Body of pancreas (tissue), 4 donors: ENCODE results near the gene GAREM1. TPM values are rescaled to one million over a fixed set of nuclear protein-coding genes. Genes with fewer than 3 reads are reported as not detected.

Experiments used
- ATAC-seq: fragments of 150-250 bp; one replicate; pipeline ENCODE4 v1.9.1; 2016
- DNase-seq, 4 donors: peaks; one replicate each; pipeline ENCODE4 v3.0.0-alpha.2; 2019
- H3K27ac ChIP-seq, 4 donors: fragments of 200-600 bp; sonication (generic); 1 replicate in 3 of 4; 2 replicates in 1 of 4; pipeline versions ENCODE4 v1.5.1 to v1.6.1; 2016 to 2019; ENCODE audit warnings: mild to moderate bottlenecking in 1 of 4, mixed read lengths in 1 of 4, moderate library complexity in 1 of 4
- H3K27me3 ChIP-seq, 2 donors: fragments of 200-600 bp; sonication (generic); one replicate each; pipeline ENCODE4 v1.6.0; 2016; ENCODE audit warnings: mild to moderate bottlenecking in 1 of 2
- H3K36me3 ChIP-seq, 2 donors: fragments of 200-600 bp; sonication (generic); replicated peaks in 1 of 2; 2 replicates each; pipeline ENCODE4 v1.5.1; 2016; ENCODE audit warnings: low read depth in 2 of 2; ENCODE audit not compliant: insufficient read depth in 1 of 2
- H3K4me1 ChIP-seq: fragments of 200-600 bp; sonication (generic); one replicate; pipeline ENCODE4 v1.6.0; 2016
- H3K4me3 ChIP-seq, 2 donors: fragments of 200-600 bp; sonication (generic); 1 replicate in 1 of 2; 2 replicates in 1 of 2; pipeline ENCODE4 v1.5.1; 2016 to 2019
- H3K9me3 ChIP-seq, 3 donors: fragments of 200-600 bp; sonication (generic); 1 replicate in 2 of 3; 2 replicates in 1 of 3; pipeline ENCODE4 v1.5.1; 2016
- POLR2A ChIP-seq, 3 donors: fragments of 450-650 bp; IDR thresholded peaks; one replicate each; pipeline ENCODE4 v1.6.1; 2016; ENCODE audit warnings: antibody characterized with exemption in 3 of 3, mild to moderate bottlenecking in 2 of 3
- WGBS, 2 donors: methylation state at CpG; one replicate each; pipeline ENCODE4 v1.1.5; 2017; 5-methylcytosine and 5-hydroxymethylcytosine counted together
- intact Hi-C: fragments of 100-400 bp; cut with DNase I; formaldehyde crosslinking; loops from one replicate; pipeline ENCODE4 v1.15.1; 2023
- total RNA-seq, 2 donors: library from RNA; depleted of rRNA; stranded (reverse); fragments of >200 nt; gene quantifications; one replicate each; pipeline ENCODE4 v1.1.0, GENCODE V29; 2016
- TF ChIP-seq, protein P1 (sequence below), 7 experiments: fragments of 450-650 bp in 4 of 7; fragments of 200-600 bp in 3 of 7; sonication (generic) in 3 of 7; IDR thresholded peaks; one replicate each; pipeline ENCODE4 v1.5.1; 2016 to 2019; ENCODE audit warnings: antibody characterized with exemption in 7 of 7

The GAREM1 gene
- total RNA-seq, 2 donors from 2014 or later, result 16.1 to 16.8 TPM

DNA sequence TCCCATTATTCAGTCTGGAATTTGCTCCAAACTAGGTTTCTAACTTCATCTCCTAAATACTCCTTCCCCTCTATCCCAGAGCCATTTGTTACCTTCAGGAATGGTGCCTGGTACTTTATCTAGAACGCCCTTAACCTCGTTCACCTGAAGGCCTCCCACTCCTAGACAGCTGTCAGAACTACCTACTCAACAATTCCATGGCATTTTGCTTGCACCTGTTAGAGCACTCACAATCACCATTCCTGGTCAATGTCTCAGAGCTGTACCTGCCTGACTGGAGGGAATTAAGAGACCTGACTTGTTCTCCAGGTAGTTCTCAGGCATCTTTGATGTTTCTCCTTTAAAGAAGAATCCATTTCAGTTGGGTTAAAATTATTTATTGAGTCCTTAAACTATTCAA, 88.9 kb downstream of the GAREM1 start:
- no peaks in the 10 kb centered on the region for H3K36me3 ChIP-seq
- ATAC-seq (no peak), DNase-seq (peak in 1 of 4 donors; percentile 28)
- H3K27ac ChIP-seq, result peak overlapping the region; percentile 15 to 84 (median 78)
- no peaks in the 10 kb centered on the region for H3K9me3 ChIP-seq
- TF ChIP-seq POLR2A (IDR thresholded peaks at IDR 0.05), result no peak
- TF ChIP-seq, protein P1, sequence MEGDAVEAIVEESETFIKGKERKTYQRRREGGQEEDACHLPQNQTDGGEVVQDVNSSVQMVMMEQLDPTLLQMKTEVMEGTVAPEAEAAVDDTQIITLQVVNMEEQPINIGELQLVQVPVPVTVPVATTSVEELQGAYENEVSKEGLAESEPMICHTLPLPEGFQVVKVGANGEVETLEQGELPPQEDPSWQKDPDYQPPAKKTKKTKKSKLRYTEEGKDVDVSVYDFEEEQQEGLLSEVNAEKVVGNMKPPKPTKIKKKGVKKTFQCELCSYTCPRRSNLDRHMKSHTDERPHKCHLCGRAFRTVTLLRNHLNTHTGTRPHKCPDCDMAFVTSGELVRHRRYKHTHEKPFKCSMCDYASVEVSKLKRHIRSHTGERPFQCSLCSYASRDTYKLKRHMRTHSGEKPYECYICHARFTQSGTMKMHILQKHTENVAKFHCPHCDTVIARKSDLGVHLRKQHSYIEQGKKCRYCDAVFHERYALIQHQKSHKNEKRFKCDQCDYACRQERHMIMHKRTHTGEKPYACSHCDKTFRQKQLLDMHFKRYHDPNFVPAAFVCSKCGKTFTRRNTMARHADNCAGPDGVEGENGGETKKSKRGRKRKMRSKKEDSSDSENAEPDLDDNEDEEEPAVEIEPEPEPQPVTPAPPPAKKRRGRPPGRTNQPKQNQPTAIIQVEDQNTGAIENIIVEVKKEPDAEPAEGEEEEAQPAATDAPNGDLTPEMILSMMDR (IDR thresholded peaks at IDR 0.05), result no peak
- peaks cover 81% of the 10 kb centered on the region for H3K4me1 ChIP-seq
- WGBS, 2 donors, result 27 to 32% methylated on average over 2 of the region's 2 CpGs
- no peaks in the 10 kb centered on the region for H3K27me3 ChIP-seq
- intact Hi-C loops, result no loop called here
- no peak overlapping the region for H3K4me3 ChIP-seq

DNA sequence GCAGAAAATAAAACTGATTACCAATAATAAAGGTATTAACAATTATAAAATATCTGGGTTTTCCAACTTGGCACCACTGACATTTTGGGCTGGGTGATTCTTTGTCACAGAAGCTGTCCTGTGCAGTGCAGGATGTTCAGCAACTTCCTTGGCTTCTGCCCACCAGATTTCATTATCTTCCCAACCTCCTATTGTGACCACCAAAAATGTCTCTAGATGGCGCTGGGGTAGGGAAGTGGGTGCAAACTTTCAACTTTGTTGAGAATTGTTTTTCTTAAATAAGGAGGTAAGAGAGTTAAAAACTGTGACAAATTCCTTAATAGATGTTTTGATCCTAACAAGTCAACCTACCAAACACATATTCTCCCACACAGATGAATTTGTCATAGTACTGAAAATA, 90.1 kb downstream of the GAREM1 start:
- TF ChIP-seq, protein P1 (IDR thresholded peaks at IDR 0.05), result no peak
- TF ChIP-seq POLR2A (IDR thresholded peaks at IDR 0.05), result no peak
- Histone ChIP-seq H3K27ac (no peak overlapping the region), H3K9me3 (no peaks in the 10 kb centered on the region), H3K4me3 (no peak overlapping the region), H3K27me3 (no peaks in the 10 kb centered on the region), H3K4me1 (peaks cover 72% of the 10 kb centered on the region), H3K36me3 (no peaks in the 10 kb centered on the region)
- WGBS, 2 donors, result 83 to 93% methylated on average over 1 of the region's 1 CpG
- DNase-seq, result no peak
- intact Hi-C loops, result no loop called here
- no peak for ATAC-seq

DNA sequence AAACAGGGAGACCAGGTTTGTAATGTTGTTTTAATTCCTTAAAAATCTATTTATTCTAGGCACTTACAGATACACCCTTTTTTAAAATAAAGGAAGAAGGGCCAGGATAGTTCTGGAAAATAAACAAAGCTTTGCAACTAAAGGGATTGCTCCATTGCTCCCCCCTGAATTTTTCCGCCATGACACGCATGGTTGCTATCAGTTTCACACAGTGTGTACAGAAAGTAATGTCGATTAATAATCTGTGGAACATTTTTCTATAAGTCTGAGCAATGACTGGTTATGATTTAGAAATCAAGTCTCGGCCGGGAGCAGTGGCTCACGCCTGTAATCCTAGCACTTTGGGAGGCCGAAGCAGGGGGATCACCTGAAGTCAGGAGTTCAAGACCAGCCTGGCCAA, 90.8 kb downstream of the GAREM1 start:
- WGBS, 2 donors, result 87 to 89% methylated on average over 7 of the region's 7 CpGs
- H3K27ac ChIP-seq, result no peak overlapping the region
- no peaks in the 10 kb centered on the region for H3K9me3 ChIP-seq
- no peak for DNase-seq
- ATAC-seq, result no peak
- no peaks in the 10 kb centered on the region for H3K36me3 ChIP-seq
- H3K4me1 ChIP-seq, result peaks cover 74% of the 10 kb centered on the region
- no peaks in the 10 kb centered on the region for H3K27me3 ChIP-seq
- intact Hi-C loops, result no loop called here
- H3K4me3 ChIP-seq, result no peak overlapping the region
- TF ChIP-seq POLR2A (IDR thresholded peaks at IDR 0.05), result no peak
- TF ChIP-seq, protein P1 (IDR thresholded peaks at IDR 0.05), result no peak

DNA sequence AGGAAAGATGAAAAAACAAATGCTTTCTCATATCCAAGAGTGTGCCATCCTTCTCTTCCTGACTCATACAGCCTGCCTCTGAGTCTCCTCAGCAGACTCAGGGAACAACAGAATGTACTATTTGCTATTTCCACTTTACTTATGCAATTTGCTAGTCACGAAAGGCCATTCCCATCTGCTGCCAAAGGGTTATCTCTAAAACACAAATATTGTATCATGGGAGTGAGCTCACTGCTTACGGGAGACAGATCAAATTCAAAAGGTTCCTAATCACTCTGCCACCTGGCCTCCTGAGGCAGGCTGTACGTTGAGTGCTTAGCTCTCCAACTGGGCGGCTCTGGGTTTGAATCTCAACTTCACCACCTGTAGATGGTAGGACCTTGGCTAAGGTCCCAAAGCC, 92.0 kb downstream of the GAREM1 start:
- no peaks in the 10 kb centered on the region for H3K27me3 ChIP-seq
- ATAC-seq, result peak; percentile 92
- H3K4me1 ChIP-seq, result peaks cover 77% of the 10 kb centered on the region
- H3K27ac ChIP-seq, result peak overlapping the region; percentile 77 to 87 (median 83)
- TF ChIP-seq POLR2A (IDR thresholded peaks at IDR 0.05), result peak in 2 of 3 donors; percentile 53 to 65
- TF ChIP-seq, protein P1 (IDR thresholded peaks at IDR 0.05), result no peak
- H3K4me3 ChIP-seq, result no peak overlapping the region
- H3K9me3 ChIP-seq, result no peaks in the 10 kb centered on the region
- H3K36me3 ChIP-seq, result no peaks in the 10 kb centered on the region
- WGBS, 2 donors, result 26 to 28% methylated on average over 4 of the region's 4 CpGs
- intact Hi-C loops, result no loop called here
- peak; percentile 82 to 93 (median 86) for DNase-seq

DNA sequence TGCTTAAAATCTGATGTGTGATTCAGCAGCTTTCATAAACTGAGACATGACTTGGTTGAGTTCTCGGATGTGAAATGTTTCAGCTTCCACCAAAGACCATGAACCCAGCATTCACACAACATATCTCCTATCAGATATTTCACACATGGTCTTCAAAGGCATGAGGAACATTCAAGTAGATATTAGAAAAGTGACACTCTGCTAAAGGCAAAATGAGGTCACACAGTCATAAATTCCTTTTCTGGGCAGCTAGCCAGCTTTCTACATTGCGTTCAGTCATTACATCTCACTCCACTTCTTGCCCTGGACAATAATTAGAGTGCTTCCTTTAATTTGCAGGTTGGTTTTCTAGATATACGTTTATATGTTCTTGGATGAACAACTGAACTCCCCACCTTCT, 96.7 kb downstream of the GAREM1 start:
- intact Hi-C loops, result no loop called here
- no peaks in the 10 kb centered on the region for H3K27me3 ChIP-seq
- 31 to 32% methylated on average over 3 of the region's 3 CpGs for WGBS, 2 donors
- DNase-seq, result peak; percentile 65 to 80 (median 68)
- H3K9me3 ChIP-seq, result no peaks in the 10 kb centered on the region
- H3K4me3 ChIP-seq, result no peak overlapping the region
- peak; percentile 10 for ATAC-seq
- H3K36me3 ChIP-seq, result no peaks in the 10 kb centered on the region
- peak overlapping the region; percentile 67 to 96 (median 95) for H3K27ac ChIP-seq
- TF ChIP-seq POLR2A (IDR thresholded peaks at IDR 0.05), result no peak
- TF ChIP-seq, protein P1 (IDR thresholded peaks at IDR 0.05), result peak in 1 of 7 experiments; percentile 3
- peaks cover 80% of the 10 kb centered on the region for H3K4me1 ChIP-seq
